Activated CD8-positive, alpha-beta memory T cell treated with anti-CD3 and anti-CD28 coated beads for 1 hour (primary cell): ENCODE measurements around the gene MTHFSD.

Experiments used
- DNase-seq, 2 donors: peaks; one replicate each; pipeline ENCODE4 v3.0.0-alpha.2; 2020; ENCODE audit warnings: low read depth in 1 of 2; ENCODE audit errors: extremely low read depth in 1 of 2

Gene MTHFSD

DNA sequence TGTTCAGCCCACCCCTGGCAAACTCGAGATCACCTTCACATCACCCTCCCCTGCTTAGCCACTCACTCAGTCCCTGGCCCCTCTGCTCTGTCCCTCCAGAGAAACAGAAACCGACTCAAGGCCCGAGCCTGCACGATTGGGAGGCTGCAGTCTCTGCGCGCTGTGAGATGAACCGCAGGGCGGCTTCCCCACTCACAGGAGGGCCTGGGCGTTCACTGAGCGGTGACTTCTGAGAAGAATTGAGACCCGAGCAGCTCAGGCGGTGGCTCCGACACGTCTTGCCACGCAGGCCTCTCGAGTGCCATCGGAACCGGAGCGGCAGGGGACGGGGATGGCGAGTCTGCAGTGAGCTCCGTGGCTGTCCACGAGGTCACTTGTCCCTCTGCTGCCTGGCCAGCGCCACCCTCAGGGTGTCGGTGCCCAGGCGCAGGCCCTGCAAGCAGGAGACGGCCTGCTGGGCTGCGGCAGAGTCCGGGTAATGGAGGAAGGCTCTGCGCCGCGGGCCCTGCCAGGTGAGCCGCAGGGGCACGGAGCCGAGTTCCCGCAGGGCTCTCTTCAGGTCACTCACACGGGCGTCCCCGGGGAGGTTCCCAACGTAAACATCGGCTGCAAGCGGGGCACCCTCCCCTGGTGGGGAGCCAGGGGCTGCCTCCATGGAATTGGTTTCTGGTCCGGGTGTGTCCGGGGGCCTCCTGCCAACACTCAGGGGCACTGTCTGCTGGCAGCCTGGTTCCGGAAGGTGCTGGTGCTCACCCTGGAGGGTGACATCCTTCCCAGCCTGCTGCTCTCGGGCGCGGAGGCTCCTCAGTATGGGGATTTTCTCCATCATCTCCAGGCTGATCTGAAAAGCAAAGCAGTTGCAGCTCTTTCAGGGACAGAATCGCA is 23.2 kb downstream of the MTHFSD start:
- no peak for DNase-seq

DNA sequence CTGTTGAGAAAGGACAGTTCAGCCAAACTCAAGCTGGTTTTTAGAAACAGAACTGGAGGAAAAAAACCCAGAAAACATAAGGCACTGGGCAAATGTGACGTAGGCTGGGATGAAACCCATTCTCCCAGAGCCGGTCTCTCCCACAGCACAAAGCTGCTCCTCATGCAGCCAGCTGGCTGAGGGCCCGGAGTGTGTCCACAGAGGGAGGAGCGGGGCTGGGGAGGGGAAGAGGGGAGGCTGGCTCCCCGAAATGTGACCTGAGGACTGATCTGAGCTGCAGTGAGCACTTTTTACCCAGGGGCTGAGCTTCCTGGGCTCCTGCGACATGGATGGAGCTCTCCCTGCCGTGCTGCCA is 23.9 kb downstream of the MTHFSD start:
- no peak for DNase-seq

DNA sequence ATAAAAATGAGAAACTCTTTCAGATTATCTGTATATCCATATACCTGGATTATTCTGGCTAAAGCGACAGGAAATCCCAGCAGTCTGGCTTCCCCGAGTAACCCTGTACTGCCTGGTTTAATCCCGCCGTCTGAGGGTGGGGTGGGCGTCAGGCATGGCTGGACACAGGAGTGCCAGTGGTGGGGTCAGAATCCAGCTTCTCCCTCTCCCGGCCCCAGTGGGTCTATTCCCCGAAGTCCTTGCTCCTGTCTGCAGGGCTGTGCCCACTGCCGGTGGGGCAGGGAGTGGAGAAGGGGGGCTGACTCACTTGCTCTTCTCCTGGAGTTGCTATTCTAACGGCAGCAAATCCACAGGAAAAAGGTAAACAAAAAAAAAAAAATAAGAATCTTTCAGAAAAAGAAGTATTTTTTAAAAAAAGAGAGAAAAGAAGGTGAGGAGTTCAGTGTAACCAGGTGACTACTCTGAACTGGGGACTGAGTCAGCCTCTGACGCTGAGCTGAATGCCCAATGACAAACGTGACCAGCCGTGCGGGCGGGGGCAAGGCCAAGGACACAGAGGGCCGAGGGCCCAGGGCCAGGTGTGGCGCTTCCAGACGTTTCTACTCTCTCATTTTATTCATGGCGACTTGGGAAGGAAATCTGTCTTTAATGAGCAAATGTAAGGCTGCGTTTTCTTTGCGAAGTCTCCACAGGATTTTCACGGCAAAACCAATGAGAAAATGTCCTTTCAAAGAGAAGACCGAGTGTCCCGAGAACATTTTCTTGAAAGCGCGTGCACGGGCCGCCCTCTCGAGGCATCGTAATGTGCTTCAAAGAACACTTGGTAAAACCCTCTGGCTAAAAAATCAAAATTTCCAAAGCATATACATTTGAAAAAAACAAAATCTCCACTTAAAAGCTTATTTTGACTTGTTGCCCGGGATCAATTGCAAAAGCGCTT is 24.5 kb downstream of the MTHFSD start:
- no peak for DNase-seq

DNA sequence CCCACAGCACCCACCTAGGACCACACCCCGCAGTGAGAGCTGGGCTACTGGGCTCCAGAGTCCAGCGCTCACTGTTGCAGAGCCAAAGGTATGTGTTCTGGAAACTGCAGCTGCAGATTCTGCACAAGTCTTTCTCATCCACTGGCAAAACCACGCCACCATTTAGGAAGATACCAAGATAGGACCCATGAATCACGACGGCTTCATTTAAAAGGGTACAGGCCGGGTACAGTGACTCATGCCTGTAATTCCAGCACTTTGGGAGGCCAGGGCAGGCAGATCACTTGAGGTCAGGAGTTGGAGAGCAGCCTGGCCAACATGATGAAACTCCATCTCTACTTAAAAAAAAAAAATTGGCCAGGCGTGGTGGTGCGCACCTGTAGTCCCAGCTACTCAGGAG is 25.9 kb downstream of the MTHFSD start:
- DNase-seq = no peak

DNA sequence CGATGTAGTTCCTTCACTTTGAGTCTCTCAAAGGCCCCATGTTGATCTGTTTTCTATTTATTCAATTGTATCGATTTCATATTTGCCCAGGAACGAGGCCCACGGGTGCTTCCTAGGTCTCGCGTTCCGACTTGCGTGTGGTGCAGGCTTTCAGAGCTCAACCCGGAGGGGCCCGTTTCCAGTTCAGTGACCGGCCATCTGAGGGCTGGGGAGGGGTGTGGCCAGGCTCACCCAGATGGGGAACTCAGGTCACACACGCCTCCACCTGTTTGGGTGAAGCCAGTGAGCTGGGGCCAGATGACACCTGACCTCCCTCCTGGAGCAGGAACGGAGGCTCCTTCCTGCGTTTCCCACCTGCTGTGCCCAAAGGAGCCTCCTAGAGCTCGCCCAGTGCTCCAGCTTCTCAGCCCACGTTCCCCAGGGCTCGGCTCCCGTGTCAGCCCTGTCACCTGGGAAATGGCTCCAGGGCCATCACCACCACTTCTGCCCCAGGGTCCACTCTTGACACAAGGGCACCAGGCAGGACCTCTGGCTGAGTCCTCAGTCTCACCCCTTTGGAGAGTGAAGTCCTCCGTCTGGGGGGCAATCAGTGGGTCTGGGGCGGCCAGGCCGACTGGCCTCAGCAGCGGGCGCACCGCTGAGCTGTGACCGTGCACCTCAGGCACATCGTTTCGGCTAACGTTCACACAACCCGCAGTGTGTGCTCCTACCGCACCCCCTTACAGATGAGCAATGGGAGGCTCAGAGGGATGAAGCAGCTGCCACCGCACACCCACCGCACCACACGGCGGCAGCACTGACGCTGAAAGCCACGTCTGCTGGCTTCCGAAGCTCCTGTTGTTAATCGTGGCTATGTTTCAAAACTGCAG is 26.7 kb downstream of the MTHFSD start:
- no peak for DNase-seq

DNA sequence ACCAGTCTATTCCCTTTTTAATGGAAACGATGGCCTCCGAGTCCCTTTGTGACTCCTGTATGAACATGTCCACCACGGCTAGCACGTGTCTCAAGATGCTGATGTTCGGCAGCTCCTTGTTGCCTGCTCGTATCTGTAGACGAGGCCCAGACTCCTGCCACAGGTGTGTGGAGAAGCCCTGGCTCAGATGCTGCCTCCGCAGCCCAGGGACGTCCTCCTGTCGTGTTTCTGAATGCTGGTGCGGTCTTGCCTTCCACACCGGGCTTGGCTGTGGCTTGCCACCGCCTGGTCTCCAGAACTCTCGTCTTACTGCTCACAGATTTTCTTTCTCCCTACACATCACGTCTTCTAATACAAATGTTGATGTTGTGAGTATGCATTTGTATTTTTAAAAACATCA is 27.7 kb downstream of the MTHFSD start:
- DNase-seq = no peak

DNA sequence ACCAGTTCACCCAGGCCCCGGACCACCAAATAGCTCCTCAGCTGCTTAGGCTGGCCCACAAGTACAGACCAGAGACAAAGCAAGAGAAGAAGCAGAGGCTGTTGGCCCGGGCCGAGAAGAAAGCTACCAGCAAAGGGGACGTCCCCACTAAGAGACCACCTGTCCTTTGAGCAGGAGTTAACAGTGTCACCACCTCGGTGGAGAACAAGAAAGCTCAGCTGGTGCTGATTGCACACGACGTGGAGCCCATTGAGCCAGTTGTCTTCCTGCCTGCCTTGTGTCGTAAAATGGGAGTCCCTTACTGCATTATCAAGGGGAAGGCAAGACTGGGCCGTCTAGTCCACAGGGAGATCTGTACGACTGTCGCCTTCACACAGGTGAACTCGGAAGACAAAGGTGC is 29.3 kb downstream of the MTHFSD start:
- DNase-seq = no peak

DNA sequence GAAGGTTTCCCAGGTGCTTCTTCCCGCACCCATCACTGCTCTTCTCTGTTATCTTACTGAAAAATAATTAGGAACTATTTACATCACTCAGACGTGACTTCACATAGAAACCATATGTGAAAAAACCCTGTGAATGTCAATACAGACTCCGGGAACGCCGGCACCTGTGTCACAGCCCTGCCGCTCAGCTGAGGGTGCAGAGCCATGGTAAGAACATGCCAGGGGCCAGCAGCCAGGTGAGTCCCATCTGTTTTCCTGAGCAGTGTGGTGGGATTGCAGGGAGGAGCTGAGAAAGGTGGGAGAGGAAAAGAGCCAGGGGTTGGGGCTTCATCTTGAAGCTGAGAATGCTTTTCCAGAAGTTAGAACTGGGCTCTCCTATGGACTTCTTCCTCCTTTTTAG is 31.0 kb downstream of the MTHFSD start:
- DNase-seq = no peak

DNA sequence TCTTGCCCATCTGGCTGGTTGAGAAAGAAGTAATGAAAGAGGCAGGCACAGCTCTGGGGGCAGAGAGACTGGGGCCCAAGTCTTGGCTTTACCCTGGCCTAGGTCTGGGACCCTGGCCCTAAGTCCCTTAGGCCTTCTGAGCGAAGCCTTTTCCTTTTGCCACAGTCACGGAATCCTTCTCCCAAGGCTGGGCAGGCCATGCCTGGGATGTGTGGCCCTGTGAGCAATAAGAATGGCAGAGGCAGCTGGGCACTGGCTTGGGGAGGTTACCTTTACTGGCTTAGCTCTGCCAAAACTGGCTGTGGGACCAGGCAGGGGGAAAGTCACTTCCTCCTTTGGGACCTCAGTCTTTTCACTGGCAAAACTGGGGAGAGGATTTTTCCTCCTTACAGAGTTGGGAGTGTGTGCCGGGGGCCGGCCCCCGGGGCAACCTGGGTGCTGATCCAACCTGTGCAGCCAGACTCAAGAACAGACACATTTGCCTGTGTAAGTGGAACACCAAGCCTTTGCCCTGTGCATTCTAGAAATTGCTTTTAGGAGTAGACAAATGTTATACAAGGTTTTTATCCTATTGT is 31.8 kb downstream of the MTHFSD start:
- no peak for DNase-seq

DNA sequence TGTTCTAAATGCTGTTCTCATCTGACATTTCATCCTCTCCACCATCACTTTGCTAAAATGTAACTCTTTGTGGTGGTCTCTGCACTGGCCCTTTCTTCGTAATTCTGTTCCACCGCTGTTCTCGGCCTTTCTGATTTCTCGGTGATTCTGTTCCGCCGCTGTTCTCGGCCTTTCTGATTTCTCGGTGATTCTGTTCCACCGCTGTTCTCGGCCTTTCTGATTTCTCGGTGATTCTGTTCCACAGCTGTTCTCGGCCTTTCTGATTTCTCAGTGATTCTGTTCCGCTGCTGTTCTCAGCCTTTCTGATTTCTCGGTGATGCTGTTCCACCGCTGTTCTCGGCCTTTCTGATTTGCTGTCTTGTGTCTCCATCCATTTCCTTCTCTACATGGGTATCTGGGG is 32.4 kb downstream of the MTHFSD start:
- no peak for DNase-seq

DNA sequence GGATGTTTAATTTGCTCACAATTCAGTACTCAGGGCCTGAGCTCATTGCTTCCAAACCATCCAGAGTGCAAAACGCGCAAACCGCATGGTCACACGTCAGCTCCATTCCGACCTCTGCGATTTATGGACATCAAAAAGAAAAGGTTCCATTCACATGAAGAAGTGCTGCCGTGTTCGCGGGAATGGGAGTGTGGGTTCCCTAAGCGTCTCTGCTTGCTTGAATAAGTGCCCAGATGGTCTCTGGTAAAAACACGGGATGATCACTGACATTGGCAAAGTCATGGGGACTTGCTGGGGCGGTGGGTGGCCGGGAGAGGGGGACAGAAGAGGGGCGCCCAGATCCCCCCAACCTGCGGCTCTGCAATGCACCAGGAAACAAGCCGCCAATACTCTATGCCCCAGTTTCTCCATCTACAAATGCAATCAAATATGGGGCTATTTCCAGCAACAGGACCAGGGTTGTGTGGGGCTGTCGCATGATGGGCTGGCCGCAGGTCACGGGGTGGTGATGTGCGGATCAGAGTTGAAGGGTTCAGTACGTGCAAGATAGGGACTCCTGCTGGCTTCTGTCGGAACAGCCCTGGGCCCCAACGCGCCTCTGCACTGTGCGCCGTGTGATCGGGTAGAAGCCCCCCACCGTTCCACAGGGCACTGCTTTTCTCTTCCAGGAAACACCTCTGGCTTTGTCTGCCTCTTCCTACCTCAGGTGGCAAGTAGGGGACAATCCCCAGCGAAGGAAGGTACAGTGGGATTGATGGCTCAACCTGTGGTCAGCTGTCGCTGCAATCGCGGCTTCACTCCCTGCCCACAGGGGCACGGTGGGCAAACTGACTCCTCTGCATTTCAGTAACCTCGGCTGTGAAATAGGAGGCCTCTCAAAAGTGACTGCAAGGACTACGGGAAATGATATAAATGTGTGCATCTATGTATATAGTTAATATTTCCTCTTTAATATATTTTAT is 33.5 kb downstream of the MTHFSD start:
- DNase-seq = no peak

DNA sequence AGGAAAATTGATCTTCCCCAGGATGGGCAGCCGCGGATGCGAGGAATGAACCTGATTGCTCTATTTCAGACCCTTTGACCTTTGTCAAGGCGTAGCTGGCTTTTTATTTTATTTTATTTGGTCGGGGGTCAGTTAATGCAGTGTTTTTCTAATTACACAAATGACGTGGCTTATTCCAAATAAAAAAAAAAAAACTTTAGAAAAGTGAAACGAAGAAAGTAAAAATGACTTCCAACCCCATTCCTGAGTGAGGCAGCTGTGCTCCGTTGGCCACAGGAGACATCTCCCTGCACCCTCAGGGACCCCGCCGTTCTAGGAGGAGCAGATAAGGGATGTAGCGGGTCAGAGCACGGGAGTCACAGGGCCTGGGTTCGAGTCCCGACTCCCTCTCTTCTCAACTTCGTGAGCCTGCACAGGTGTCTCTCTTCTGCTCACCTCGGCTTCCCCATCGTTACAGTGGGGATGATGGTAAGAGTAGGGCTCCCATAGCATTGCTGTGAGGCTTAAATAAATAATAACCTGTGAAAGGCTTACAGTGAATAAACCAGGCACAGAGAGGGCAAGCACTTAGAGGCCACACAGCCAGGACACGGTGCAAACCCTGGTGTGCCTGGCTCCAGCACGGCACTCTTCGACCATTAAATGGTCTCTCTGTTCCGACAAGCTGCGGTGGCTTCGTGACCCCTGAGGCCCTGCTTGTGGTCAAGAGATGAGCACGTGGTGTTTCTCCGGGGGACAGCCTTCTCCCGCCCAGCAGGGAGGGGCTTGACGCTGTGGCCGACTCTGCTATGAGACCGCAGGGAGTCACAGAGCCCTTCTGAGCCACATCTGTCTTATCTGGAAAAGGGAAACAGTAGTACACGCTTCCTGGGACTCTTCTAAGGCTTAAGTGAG is 34.5 kb downstream of the MTHFSD start:
- no peak for DNase-seq

DNA sequence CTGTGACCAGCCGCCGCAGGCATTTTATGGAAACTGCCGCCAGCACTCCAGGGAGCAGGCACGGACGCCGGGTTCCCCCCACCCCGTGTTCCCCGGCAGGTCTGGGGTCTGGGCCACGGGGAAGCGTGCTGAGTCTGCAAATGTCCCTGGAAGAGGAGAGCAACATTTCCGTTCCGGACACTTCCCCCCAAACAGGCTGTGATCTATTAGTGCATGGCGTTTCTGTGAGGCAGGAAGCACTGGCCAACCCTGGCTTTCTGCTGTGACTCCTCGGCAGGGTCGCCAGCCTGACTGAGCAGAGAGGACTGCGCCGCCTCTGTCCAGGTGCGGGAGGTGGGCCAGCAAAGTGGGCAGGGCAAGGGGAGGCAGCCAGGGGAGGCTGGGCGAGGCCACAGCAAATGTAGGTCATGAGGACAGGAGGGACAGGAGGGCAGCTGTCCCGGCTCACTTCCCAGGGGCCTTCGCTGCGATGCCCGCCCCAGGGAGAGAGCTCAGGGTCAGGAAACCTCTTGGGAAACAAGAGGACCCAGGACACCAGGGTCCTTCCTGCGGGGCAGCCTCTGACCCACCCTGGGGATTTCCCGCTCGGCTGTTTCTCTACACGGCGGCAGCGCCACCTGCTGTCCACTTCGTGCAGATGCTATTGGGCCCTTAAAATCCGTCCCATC is 35.3 kb downstream of the MTHFSD start:
- peak in 1 of 2 donors; percentile 51 for DNase-seq

DNA sequence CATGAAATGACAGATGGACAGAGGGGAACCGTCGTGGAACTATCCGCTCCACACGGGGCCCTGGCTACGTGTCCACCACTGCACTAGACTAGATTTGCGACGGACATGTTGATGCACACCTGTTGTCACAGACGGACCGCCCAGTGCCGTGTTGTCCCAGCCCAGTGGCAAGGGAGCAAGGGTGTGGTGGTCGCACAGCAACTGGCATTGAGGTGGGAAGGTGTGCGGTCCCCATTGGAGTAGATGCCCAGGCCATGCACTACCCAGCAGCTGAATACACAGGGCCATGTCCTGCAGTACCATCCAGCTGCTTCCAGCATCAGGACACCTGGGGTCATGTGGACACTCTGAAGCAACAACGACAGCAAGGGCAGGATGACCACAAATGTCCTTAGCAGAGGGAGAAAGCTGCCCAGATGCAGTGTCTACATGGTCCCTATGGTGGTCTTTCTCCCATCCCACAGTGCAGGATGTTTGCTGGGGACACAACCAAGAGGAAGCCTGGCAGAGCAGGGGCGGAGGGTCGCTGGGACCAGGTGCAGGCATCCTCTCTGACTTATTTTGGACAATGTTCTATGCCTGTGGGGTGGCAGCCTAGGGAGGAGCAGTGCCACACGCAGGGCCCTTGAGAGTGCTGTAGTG is 35.9 kb downstream of the MTHFSD start:
- no peak for DNase-seq

DNA sequence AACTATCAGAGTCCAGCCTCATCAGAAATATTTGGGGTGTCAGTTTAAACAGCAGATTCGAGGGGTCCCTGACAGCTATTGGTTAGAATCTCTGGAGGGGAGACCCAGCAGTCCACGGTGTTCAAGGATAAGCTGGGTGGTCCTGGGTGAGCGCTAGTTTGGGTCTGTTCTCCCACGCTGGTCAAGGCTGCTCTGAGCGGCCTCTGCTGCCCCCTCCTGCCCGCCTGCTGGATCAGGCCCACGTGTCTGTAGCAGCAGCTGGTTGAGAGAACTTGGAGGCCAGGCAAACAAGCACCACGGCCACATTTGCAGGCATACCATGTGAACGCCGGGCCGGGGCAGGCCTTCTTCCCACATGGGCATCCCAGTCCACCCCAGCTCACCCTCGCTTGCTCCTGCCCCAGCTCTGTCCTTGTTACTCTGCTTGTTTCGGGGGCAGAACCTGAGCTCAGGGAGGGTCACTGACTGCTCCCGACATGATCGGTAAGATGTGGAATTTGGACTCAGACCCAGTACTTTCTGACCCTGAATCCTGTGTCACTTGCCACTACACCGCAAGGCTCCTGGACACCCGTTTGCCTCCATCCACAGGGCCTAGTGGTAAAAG is 37.3 kb downstream of the MTHFSD start:
- no peak for DNase-seq

DNA sequence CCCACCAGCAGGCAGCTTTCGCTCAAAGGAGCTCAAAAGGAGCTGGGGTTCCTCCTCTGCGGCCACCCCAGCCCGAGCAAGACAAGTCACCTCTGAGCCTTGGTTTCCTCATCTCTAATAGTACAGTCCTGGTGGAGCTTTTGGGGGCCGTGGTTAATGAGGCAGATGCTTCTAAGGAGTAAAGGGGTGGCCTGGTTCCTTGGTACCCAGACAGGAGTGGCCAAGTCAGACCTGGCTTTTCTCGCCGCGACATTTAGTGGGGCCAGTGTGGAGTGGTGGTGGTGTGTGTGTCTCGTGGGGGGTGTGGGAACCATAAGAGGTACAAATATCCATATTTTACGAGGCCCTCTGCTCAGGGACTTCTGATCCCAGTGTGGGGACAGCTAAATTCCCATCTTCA is 38.0 kb downstream of the MTHFSD start:
- no peak for DNase-seq

DNA sequence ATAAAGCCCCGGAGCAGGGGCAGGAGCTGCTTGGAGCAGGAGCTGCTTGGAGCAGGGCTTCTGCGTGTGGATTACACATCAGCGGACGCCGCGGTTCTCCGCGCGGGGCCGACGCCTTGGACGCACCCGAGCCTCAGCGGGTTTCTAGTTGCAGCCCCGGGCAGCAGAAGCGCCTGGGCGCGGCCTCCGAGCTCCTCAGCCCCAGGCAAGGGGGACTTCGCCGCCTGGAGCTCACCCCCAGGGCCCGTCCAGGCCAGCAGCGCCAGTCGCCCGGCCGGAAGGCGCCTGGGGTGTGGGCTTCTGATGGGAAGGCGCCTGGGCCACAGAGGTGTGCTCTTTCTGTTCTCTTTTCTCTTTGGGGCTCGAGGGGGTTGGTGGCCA is 38.4 kb downstream of the MTHFSD start:
- DNase-seq = no peak
